CD4-positive, alpha-beta T cell (primary cell): ENCODE data around the gene SERPINA6. TPM values are rescaled to one million over a fixed set of nuclear protein-coding genes. Genes with fewer than 3 reads are reported as not detected.

Source experiments
- ATAC-seq: fragments of 200-7000 bp; cut with Tn5 transposase; one replicate; pipeline ENCODE4 v1.10.0; 2022; ENCODE audit warnings: mild to moderate bottlenecking; ENCODE audit not compliant: poor library complexity
- CTCF ChIA-PET: fragments of 350-600 bp; sonication (Branson Sonifier 250); formaldehyde crosslinking; loops from one replicate; lab custom pipeline; 2021; ENCODE audit warnings: antibody characterized with exemption, inconsistent platforms; lab: Charles Lee
- POLR2A ChIA-PET: fragments of 350-600 bp; sonication (Branson Sonifier 250); formaldehyde crosslinking; loops from one replicate; lab custom pipeline; 2021; ENCODE audit warnings: antibody characterized with exemption, inconsistent platforms; lab: Charles Lee
- DNase-seq, 14 experiments: peaks; one replicate each; pipeline ENCODE4 v3.0.0-alpha.2; 2013 to 2020; ENCODE audit warnings: mixed read lengths in 2 of 14
- H3K27ac ChIP-seq, 2 donors: one replicate each; pipeline versions ENCODE4 v1.5.1 to v1.7.0; 2013; ENCODE audit warnings: low read length in 2 of 2, low read depth in 1 of 2, mild to moderate bottlenecking in 1 of 2
- H3K27me3 ChIP-seq, 2 experiments: 1 replicate in 1 of 2; 2 replicates in 1 of 2; pipeline versions ENCODE4 v1.6.1 to v1.7.0; 2013; ENCODE audit warnings: low read length in 2 of 2, control low read depth in 1 of 2, mild to moderate bottlenecking in 1 of 2, moderate library complexity in 1 of 2; ENCODE audit not compliant: insufficient read depth in 2 of 2, control insufficient read depth in 1 of 2
- H3K36me3 ChIP-seq: one replicate; pipeline ENCODE4 v1.6.1; 2013; ENCODE audit warnings: low read length, control low read depth; ENCODE audit not compliant: insufficient read depth
- H3K4me1 ChIP-seq: one replicate; pipeline ENCODE4 v1.6.1; 2013; ENCODE audit warnings: low read length, control low read depth; ENCODE audit not compliant: insufficient read depth
- H3K4me3 ChIP-seq: one replicate; pipeline ENCODE4 v1.5.1; 2013; ENCODE audit warnings: mild to moderate bottlenecking, low read length, moderate library complexity
- H3K9me3 ChIP-seq, 2 experiments: 1 replicate in 1 of 2; 2 replicates in 1 of 2; pipeline versions ENCODE4 v1.6.1 to v1.7.0; 2013; ENCODE audit warnings: low read length in 2 of 2, mild to moderate bottlenecking in 2 of 2, control low read depth in 1 of 2, moderate library complexity in 1 of 2; ENCODE audit not compliant: control insufficient read depth in 1 of 2, insufficient read depth in 1 of 2
- H3K27ac Mint-ChIP-seq: one replicate; pipeline ENCODE4 v1.8.0; 2020; ENCODE audit warnings: mixed read lengths
- H3K27me3 Mint-ChIP-seq: one replicate; pipeline ENCODE4 v1.8.0; 2021; ENCODE audit warnings: mixed read lengths
- H3K36me3 Mint-ChIP-seq: one replicate; pipeline ENCODE4 v1.8.0; 2021; ENCODE audit warnings: low read depth, mixed read lengths
- H3K4me1 Mint-ChIP-seq: one replicate; pipeline ENCODE4 v1.8.0; 2021; ENCODE audit warnings: low read depth, mixed read lengths
- H3K4me3 Mint-ChIP-seq: one replicate; pipeline ENCODE4 v1.8.0; 2020; ENCODE audit warnings: mild to moderate bottlenecking, mixed read lengths
- H3K9me3 Mint-ChIP-seq: one replicate; pipeline ENCODE4 v1.8.0; 2020; ENCODE audit warnings: mixed read lengths
- intact Hi-C, 2 experiments: fragments of 100-400 bp; cut with DNase I in 1 of 2; cut with micrococcal nuclease in 1 of 2; formaldehyde crosslinking; loops; one replicate each; pipeline versions ENCODE4 v1.15.1 to v1.9.0; 2023 to 2025; cut with DNase I, micrococcal nuclease
- total RNA-seq, 174 experiments: library from RNA in 2 of 174; stranded (reverse) in 2 of 174; gene quantifications; one replicate each; pipeline ENCODE4 v1.2.3 and lab custom pipeline; 2021 to 2026
- TF ChIP-seq, protein P1 (sequence below): fragments of 200-600 bp; IDR thresholded peaks from one replicate; pipeline ENCODE4 v1.8.0; 2022; ENCODE audit warnings: antibody characterized with exemption, mild to moderate bottlenecking

Gene SERPINA6
- total RNA-seq, 2 experiments from 2014 or later = not detected

- Mint-ChIP-seq H3K27ac (no peak overlapping the region), H3K27me3 (peaks cover 24% of the 10 kb centered on the region), H3K4me3 (no peak overlapping the region), H3K4me1 (peaks cover 12% of the 10 kb centered on the region), H3K9me3 (peaks cover 5% of the 10 kb centered on the region), H3K36me3 (no peaks in the 10 kb centered on the region)
- H3K4me1 ChIP-seq = no peaks in the 10 kb centered on the region
- no peaks in the 10 kb centered on the region for H3K36me3 ChIP-seq
- TF ChIP-seq, protein P1, sequence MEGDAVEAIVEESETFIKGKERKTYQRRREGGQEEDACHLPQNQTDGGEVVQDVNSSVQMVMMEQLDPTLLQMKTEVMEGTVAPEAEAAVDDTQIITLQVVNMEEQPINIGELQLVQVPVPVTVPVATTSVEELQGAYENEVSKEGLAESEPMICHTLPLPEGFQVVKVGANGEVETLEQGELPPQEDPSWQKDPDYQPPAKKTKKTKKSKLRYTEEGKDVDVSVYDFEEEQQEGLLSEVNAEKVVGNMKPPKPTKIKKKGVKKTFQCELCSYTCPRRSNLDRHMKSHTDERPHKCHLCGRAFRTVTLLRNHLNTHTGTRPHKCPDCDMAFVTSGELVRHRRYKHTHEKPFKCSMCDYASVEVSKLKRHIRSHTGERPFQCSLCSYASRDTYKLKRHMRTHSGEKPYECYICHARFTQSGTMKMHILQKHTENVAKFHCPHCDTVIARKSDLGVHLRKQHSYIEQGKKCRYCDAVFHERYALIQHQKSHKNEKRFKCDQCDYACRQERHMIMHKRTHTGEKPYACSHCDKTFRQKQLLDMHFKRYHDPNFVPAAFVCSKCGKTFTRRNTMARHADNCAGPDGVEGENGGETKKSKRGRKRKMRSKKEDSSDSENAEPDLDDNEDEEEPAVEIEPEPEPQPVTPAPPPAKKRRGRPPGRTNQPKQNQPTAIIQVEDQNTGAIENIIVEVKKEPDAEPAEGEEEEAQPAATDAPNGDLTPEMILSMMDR = no peak
- intact Hi-C loops = no loop called here
- H3K27me3 ChIP-seq = peaks cover 0 to 3% of the 10 kb centered on the region in 2 experiments
- ATAC-seq (no peak), DNase-seq (no peak)
- no peak overlapping the region for H3K27ac ChIP-seq
- no peak overlapping the region for H3K4me3 ChIP-seq
- POLR2A ChIA-PET = no interaction called here
- H3K9me3 ChIP-seq = no peaks in the 10 kb centered on the region
- CTCF ChIA-PET = no interaction called here
These were observed 14.9 kb upstream of the SERPINA6 start for GRCh38 chr14:94338023-94338422.

GRCh38 chr14:94337274-94337673, 14.1 kb upstream of the SERPINA6 start:
- POLR2A ChIA-PET = no interaction called here
- Mint-ChIP-seq H3K4me1 (peaks cover 12% of the 10 kb centered on the region), H3K27ac (no peak overlapping the region), H3K9me3 (peaks cover 5% of the 10 kb centered on the region), H3K4me3 (no peak overlapping the region), H3K27me3 (peaks cover 29% of the 10 kb centered on the region), H3K36me3 (no peaks in the 10 kb centered on the region)
- intact Hi-C loops = no loop called here
- Histone ChIP-seq H3K27ac (no peak overlapping the region), H3K9me3 (no peaks in the 10 kb centered on the region), H3K36me3 (no peaks in the 10 kb centered on the region), H3K4me1 (no peaks in the 10 kb centered on the region), H3K4me3 (no peak overlapping the region), H3K27me3 (no peaks in the 10 kb centered on the region)
- ATAC-seq (no peak), DNase-seq (no peak)
- TF ChIP-seq, protein P1 = no peak
- CTCF ChIA-PET = no interaction called here

DNA sequence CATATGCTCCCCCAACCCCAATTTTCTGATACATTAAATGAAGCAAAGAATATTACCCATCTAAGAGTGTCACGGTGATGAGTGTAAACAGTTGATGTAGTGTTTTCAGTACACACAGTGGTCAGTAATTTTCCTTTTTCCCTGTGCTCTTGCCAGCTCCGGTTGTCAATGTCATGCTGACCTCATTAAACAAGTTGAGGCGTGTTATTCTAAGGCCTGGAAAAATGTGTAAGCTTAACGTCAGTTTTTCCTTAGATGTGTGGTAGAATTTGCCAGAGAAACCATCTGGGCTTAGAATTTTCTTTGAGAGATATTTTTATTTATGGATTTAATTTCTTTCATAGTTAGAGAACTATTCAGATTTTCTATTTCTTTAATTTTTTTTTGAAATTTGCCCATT, 11.7 kb upstream of the SERPINA6 start:
- DNase-seq (no peak), ATAC-seq (no peak)
- no peak overlapping the region for H3K4me3 Mint-ChIP-seq
- H3K36me3 Mint-ChIP-seq = no peaks in the 10 kb centered on the region
- H3K27ac Mint-ChIP-seq = no peak overlapping the region
- no peaks in the 10 kb centered on the region for H3K4me1 Mint-ChIP-seq
- H3K9me3 Mint-ChIP-seq = peaks cover 5% of the 10 kb centered on the region
- no peak overlapping the region for H3K27ac ChIP-seq
- no peaks in the 10 kb centered on the region for H3K4me1 ChIP-seq
- TF ChIP-seq, protein P1 = no peak
- H3K27me3 Mint-ChIP-seq = peaks cover 22% of the 10 kb centered on the region
- H3K27me3 ChIP-seq = no peaks in the 10 kb centered on the region
- ChIA-PET POLR2A (no interaction called here), CTCF (no interaction called here)
- intact Hi-C loops = no loop called here
- H3K36me3 ChIP-seq = no peaks in the 10 kb centered on the region
- H3K9me3 ChIP-seq = no peaks in the 10 kb centered on the region
- no peak overlapping the region for H3K4me3 ChIP-seq
